ENCODE data around the gene PRMT7.

Gene PRMT7

DNA sequence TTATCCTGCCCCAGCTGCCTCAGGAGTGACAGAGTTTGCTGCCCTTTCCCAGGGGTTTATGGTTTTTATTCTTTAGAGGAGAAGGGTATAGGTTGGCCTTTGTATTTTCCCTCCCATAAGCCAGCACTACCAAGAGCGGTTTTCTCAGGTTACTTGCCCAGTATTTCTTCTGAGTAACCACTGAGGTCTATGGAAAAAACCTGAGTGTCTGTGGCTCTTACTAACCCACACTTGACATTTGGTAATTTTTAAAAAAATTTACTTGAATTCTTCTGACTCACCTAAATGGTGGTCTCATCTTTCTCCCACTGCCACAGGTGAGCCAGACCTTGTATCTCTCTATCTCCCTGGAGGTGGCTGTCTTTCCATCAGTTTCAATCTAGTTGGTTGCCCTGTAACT is 40.5 kb upstream of the PRMT7 start:
- TF ChIP-seq, protein P1, sequence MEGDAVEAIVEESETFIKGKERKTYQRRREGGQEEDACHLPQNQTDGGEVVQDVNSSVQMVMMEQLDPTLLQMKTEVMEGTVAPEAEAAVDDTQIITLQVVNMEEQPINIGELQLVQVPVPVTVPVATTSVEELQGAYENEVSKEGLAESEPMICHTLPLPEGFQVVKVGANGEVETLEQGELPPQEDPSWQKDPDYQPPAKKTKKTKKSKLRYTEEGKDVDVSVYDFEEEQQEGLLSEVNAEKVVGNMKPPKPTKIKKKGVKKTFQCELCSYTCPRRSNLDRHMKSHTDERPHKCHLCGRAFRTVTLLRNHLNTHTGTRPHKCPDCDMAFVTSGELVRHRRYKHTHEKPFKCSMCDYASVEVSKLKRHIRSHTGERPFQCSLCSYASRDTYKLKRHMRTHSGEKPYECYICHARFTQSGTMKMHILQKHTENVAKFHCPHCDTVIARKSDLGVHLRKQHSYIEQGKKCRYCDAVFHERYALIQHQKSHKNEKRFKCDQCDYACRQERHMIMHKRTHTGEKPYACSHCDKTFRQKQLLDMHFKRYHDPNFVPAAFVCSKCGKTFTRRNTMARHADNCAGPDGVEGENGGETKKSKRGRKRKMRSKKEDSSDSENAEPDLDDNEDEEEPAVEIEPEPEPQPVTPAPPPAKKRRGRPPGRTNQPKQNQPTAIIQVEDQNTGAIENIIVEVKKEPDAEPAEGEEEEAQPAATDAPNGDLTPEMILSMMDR (IDR thresholded peaks at IDR 0.05; ENCODE audit: low read depth, low read length): no peak
- no peak overlapping the region for H3K4me3 ChIP-seq (ENCODE audit: low read depth, low read length)

DNA sequence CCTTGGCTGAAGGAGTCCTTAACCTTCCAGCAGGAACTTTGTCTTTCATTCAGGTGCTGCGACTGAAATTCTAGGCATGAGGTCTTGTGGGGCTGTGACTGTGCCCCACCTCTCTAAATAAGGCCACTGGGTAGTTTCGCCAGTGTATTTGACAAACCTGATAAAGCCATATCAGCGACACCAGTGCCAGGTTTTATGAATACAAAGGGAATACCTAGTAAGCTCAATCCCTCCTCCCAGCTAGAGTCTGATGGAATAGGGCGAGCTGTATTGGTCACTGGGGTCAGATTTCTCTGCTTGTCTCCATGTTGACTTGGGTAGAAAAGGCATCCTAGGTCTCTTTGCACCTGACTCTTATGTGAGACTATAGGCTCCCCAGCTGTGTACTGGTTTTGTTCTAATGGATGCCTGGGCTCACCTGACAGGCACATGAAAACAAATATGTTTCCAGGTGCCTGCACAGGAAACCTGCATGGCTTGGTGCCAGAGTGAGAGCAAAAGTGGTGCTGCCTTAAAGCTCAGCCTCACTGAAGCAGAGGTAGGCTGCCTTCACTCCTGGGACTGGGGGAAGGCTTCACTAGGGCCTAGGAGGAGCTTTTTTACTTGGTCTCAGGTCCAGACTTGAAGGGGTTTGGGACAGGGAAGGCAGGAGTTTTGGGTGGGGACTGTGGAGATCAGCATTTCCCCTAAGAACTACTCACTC is 38.2 kb upstream of the PRMT7 start:
- TF ChIP-seq, protein P1 (IDR thresholded peaks at IDR 0.05; ENCODE audit: low read depth, low read length): no peak
- no peak overlapping the region for H3K4me3 ChIP-seq (ENCODE audit: low read depth, low read length)

DNA sequence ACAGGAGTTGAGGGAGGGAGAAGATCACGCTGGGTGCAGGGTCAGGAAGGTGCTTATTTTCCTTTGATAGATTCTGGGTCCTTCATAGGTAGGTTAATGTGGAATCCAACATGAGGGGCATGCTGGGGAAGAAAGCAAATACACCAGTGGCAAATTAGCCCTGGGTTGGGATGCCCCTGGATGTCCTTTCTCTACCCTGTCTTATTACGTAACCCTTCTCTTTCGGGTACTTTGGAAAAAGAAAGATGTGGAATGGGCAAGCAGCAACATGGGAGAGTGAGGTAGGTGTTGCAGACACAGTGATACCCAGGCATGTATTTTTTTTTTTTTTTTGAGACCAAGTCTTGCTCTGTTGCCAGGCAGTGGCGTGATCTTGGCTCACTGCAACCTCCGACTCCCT is 37.4 kb upstream of the PRMT7 start:
- TF ChIP-seq, protein P1 (IDR thresholded peaks at IDR 0.05; ENCODE audit: low read depth, low read length): no peak
- no peak overlapping the region for H3K4me3 ChIP-seq (ENCODE audit: low read depth, low read length)

DNA sequence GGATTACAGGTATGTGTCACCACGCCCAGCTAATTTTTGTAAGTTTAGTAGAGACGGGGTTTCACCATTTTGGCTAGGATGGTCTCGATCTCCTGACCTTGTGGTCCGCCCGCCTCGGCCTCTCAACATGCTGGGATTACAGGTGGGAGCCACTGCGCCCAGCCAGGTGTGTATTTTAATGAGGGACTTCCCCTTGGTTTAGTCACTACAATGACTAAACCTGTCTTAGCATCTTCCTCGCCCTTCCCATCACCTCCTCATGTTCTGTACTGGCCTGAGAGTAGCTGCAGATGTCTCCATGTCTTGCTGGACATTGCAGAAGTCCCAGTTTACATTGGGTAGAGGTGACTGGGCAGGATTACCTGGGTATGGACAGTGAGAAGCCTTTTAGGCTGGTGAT is 36.9 kb upstream of the PRMT7 start:
- TF ChIP-seq, protein P1 (IDR thresholded peaks at IDR 0.05; ENCODE audit: low read depth, low read length): no peak
- no peak overlapping the region for H3K4me3 ChIP-seq (ENCODE audit: low read depth, low read length)

DNA sequence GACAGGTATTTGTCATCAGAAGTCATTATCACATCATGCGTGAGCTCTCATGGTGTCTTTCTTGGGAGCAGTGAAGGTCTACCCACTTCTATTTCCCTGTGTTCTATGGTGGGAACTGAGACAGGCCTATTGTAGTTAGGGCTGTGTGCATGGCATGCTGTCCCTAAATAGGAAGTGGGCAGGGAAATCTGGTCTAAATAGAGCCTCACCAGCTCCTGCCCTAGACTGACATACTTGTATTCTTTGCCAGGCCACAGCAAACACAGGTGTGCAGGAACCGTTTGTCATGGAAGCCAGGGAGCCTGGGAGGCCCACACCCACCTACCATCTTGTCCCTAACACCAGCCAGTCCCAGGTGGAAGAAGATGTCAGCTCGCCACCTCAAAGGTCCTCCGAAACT is 36.4 kb upstream of the PRMT7 start:
- no peak overlapping the region for H3K4me3 ChIP-seq (ENCODE audit: low read depth, low read length)
- TF ChIP-seq, protein P1 (IDR thresholded peaks at IDR 0.05; ENCODE audit: low read depth, low read length): no peak

DNA sequence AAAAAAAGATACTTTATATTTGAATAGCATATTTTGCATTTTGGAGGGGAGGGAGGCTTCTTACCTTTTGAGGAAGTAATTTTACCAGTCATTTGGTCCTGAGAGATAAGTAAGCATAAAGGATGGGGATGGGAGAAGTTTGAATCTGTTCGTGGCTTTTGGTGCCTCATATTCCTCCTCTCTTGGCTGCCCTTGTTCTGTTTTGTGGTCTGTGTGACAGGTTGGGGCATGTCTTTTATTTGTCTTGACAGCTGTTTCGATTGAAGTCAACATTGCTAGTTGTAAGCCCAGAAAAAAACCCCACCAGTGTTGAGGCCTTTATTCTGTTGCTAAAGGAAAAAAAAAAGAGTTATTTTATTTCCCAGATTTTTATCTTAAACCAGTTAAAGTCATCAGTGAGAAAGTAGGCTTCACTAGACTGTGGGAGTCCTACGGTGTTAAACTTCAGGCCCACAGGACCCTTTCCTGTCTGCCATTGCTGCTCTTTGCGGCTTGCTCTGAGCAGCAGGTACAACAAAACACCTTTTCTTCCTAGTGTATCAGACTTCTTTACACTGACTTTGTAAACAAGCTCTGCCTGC is 35.1 kb upstream of the PRMT7 start:
- TF ChIP-seq, protein P1 (IDR thresholded peaks at IDR 0.05; ENCODE audit: low read depth, low read length): no peak
- H3K4me3 ChIP-seq (ENCODE audit: low read depth, low read length): no peak overlapping the region

DNA sequence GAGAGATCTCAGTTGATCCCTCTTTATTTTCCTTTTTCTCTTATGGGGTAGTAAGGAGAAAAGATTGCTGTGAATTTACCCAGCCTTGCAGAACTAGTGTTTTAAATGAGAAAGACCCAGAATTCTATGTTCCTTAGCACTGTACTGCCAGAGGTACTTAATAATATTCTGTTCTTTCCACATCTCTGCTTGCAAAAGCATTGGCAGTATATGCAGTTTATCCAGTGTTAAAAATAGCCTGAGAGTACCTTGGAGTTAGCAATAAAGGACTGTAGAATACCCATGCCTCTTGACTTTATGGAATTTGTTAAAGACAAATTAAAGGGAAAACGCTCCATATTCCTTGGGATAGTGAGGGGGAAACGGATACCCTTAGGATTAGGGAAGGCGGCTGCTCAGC is 34.6 kb upstream of the PRMT7 start:
- H3K4me3 ChIP-seq (ENCODE audit: low read depth, low read length): no peak overlapping the region

More for the DNA sequence above, 34.6 kb upstream of the PRMT7 start:
- TF ChIP-seq, protein P1 (IDR thresholded peaks at IDR 0.05; ENCODE audit: low read depth, low read length): no peak

Data from WI38 (cell line).